ENCODE measurements around the gene MYMK. TPM values are rescaled to one million over a fixed set of nuclear protein-coding genes. Genes with fewer than 3 reads are reported as not detected.

MYMK gene
- total and polyA plus RNA-seq, 4 donors: not detected

- Histone ChIP-seq H3K36me3 (ENCODE audit: control insufficient read depth in 1 of 2, insufficient read depth in 2 of 2, low read length in 1 of 2) (no peaks in the 10 kb centered on the region), H3K4me1 (ENCODE audit: control insufficient read depth in 1 of 2, insufficient read depth in 2 of 2, low read length in 2 of 2) (no peaks in the 10 kb centered on the region)
- 75 to 82% methylated on average over 5 of the region's 5 CpGs for WGBS, 2 donors
Observed at GRCh38 chr9:133474215-133474614, 50.5 kb downstream of the MYMK start.

GRCh38 chr9:133473743-133474142 lies 51.0 kb downstream of the MYMK start:
- DNase-seq (no peak), ATAC-seq (ENCODE audit: low FRiP score) (no peak)
- no peaks in the 10 kb centered on the region for H3K27me3 ChIP-seq (ENCODE audit: control insufficient read depth in 1 of 2, insufficient read depth in 2 of 2, low read length in 1 of 2)
- peaks cover 0 to 2% of the 10 kb centered on the region in 2 donors for H3K36me3 ChIP-seq (ENCODE audit: control insufficient read depth in 1 of 2, insufficient read depth in 2 of 2, low read length in 1 of 2)
- intact Hi-C loops (cut with DNase I): no loop called here
- no peak overlapping the region for H3K27ac ChIP-seq (ENCODE audit: low read depth in 1 of 2, low read length in 2 of 2)
- no peak overlapping the region for H3K4me3 ChIP-seq (ENCODE audit: low read length in 2 of 2)
- WGBS, 2 donors: 91 to 92% methylated on average over 19 to 20 of the region's 20 CpGs
- H3K9me3 ChIP-seq (ENCODE audit: control insufficient read depth, low read length): no peaks in the 10 kb centered on the region
- no peaks in the 10 kb centered on the region for H3K4me1 ChIP-seq (ENCODE audit: control insufficient read depth in 1 of 2, insufficient read depth in 2 of 2, low read length in 2 of 2)

More at GRCh38 chr9:133474215-133474614, 50.5 kb downstream of the MYMK start:
- intact Hi-C loops (cut with DNase I): no loop called here
- H3K27ac ChIP-seq (ENCODE audit: low read depth in 1 of 2, low read length in 2 of 2): no peak overlapping the region
- no peak for ATAC-seq (ENCODE audit: low FRiP score)
- no peaks in the 10 kb centered on the region for H3K9me3 ChIP-seq (ENCODE audit: control insufficient read depth, low read length)
- no peak overlapping the region for H3K4me3 ChIP-seq (ENCODE audit: low read length in 2 of 2)
- DNase-seq: no peak
- H3K27me3 ChIP-seq (ENCODE audit: control insufficient read depth in 1 of 2, insufficient read depth in 2 of 2, low read length in 1 of 2): no peaks in the 10 kb centered on the region

- Histone ChIP-seq H3K27me3 (ENCODE audit: control insufficient read depth in 1 of 2, insufficient read depth in 2 of 2, low read length in 1 of 2) (no peaks in the 10 kb centered on the region), H3K4me3 (ENCODE audit: low read length in 2 of 2) (no peak overlapping the region), H3K9me3 (ENCODE audit: control insufficient read depth, low read length) (no peaks in the 10 kb centered on the region), H3K36me3 (ENCODE audit: control insufficient read depth in 1 of 2, insufficient read depth in 2 of 2, low read length in 1 of 2) (peaks cover 0 to 3% of the 10 kb centered on the region in 2 donors), H3K27ac (ENCODE audit: low read depth in 1 of 2, low read length in 2 of 2) (no peak overlapping the region), H3K4me1 (ENCODE audit: control insufficient read depth in 1 of 2, insufficient read depth in 2 of 2, low read length in 2 of 2) (no peaks in the 10 kb centered on the region)
- WGBS, 2 donors: 69 to 73% methylated on average over 19 of the region's 19 CpGs
- intact Hi-C loops (cut with DNase I): no loop called here
- ATAC-seq (ENCODE audit: low FRiP score) (no peak), DNase-seq (no peak)
Observed at GRCh38 chr9:133472753-133473378, 51.9 kb downstream of the MYMK start.

- intact Hi-C loops (cut with DNase I): no loop called here
- Histone ChIP-seq H3K36me3 (ENCODE audit: control insufficient read depth in 1 of 2, insufficient read depth in 2 of 2, low read length in 1 of 2) (peaks cover 0 to 3% of the 10 kb centered on the region in 2 donors), H3K27ac (ENCODE audit: low read depth in 1 of 2, low read length in 2 of 2) (no peak overlapping the region)
Observed at GRCh38 chr9:133472277-133472645, 52.5 kb downstream of the MYMK start.

GRCh38 chr9:133471551-133472276 lies 53.0 kb downstream of the MYMK start:
- Histone ChIP-seq H3K9me3 (ENCODE audit: control insufficient read depth, low read length) (no peaks in the 10 kb centered on the region), H3K4me3 (ENCODE audit: low read length in 2 of 2) (no peak overlapping the region), H3K27ac (ENCODE audit: low read depth in 1 of 2, low read length in 2 of 2) (no peak overlapping the region), H3K27me3 (ENCODE audit: control insufficient read depth in 1 of 2, insufficient read depth in 2 of 2, low read length in 1 of 2) (no peaks in the 10 kb centered on the region), H3K36me3 (ENCODE audit: control insufficient read depth in 1 of 2, insufficient read depth in 2 of 2, low read length in 1 of 2) (peaks cover 0 to 3% of the 10 kb centered on the region in 2 donors), H3K4me1 (ENCODE audit: control insufficient read depth in 1 of 2, insufficient read depth in 2 of 2, low read length in 2 of 2) (no peaks in the 10 kb centered on the region)
- WGBS, 2 donors: 83 to 85% methylated on average over 27 of the region's 27 CpGs
- no peak for DNase-seq
- no peak for ATAC-seq (ENCODE audit: low FRiP score)
- intact Hi-C loops (cut with DNase I): no loop called here

More at GRCh38 chr9:133472277-133472645, 52.5 kb downstream of the MYMK start:
- no peaks in the 10 kb centered on the region for H3K4me1 ChIP-seq (ENCODE audit: control insufficient read depth in 1 of 2, insufficient read depth in 2 of 2, low read length in 2 of 2)
- DNase-seq (no peak), ATAC-seq (ENCODE audit: low FRiP score) (no peak)
- no peaks in the 10 kb centered on the region for H3K9me3 ChIP-seq (ENCODE audit: control insufficient read depth, low read length)
- no peaks in the 10 kb centered on the region for H3K27me3 ChIP-seq (ENCODE audit: control insufficient read depth in 1 of 2, insufficient read depth in 2 of 2, low read length in 1 of 2)
- WGBS, 2 donors: 79 to 89% methylated on average over 11 of the region's 11 CpGs
- no peak overlapping the region for H3K4me3 ChIP-seq (ENCODE audit: low read length in 2 of 2)

- Histone ChIP-seq H3K4me3 (ENCODE audit: low read length in 2 of 2) (no peak overlapping the region), H3K9me3 (ENCODE audit: control insufficient read depth, low read length) (no peaks in the 10 kb centered on the region), H3K4me1 (ENCODE audit: control insufficient read depth in 1 of 2, insufficient read depth in 2 of 2, low read length in 2 of 2) (no peaks in the 10 kb centered on the region), H3K27ac (ENCODE audit: low read depth in 1 of 2, low read length in 2 of 2) (no peak overlapping the region), H3K27me3 (ENCODE audit: control insufficient read depth in 1 of 2, insufficient read depth in 2 of 2, low read length in 1 of 2) (no peaks in the 10 kb centered on the region), H3K36me3 (ENCODE audit: control insufficient read depth in 1 of 2, insufficient read depth in 2 of 2, low read length in 1 of 2) (peaks cover 0 to 3% of the 10 kb centered on the region in 2 donors)
- intact Hi-C loops (cut with DNase I): no loop called here
- DNase-seq: no peak
- WGBS, 2 donors: 74% methylated on average over 7 of the region's 7 CpGs
- no peak for ATAC-seq (ENCODE audit: low FRiP score)
Observed at GRCh38 chr9:133470988-133471387, 53.8 kb downstream of the MYMK start.

- Histone ChIP-seq H3K27me3 (ENCODE audit: control insufficient read depth in 1 of 2, insufficient read depth in 2 of 2, low read length in 1 of 2) (no peaks in the 10 kb centered on the region), H3K4me3 (ENCODE audit: low read length in 2 of 2) (no peak overlapping the region), H3K9me3 (ENCODE audit: control insufficient read depth, low read length) (no peaks in the 10 kb centered on the region), H3K27ac (ENCODE audit: low read depth in 1 of 2, low read length in 2 of 2) (no peak overlapping the region), H3K36me3 (ENCODE audit: control insufficient read depth in 1 of 2, insufficient read depth in 2 of 2, low read length in 1 of 2) (peaks cover 0 to 3% of the 10 kb centered on the region in 2 donors), H3K4me1 (ENCODE audit: control insufficient read depth in 1 of 2, insufficient read depth in 2 of 2, low read length in 2 of 2) (no peaks in the 10 kb centered on the region)
- ATAC-seq (ENCODE audit: low FRiP score): no peak
- DNase-seq: no peak
- 83 to 87% methylated on average over 16 of the region's 16 CpGs for WGBS, 2 donors
- intact Hi-C loops (cut with DNase I): no loop called here
Observed at GRCh38 chr9:133470427-133470924, 54.3 kb downstream of the MYMK start.

GRCh38 chr9:133468777-133469421 lies 55.9 kb downstream of the MYMK start:
- intact Hi-C loops (cut with DNase I): no loop called here
- Histone ChIP-seq H3K36me3 (ENCODE audit: control insufficient read depth in 1 of 2, insufficient read depth in 2 of 2, low read length in 1 of 2) (peaks cover 0 to 3% of the 10 kb centered on the region in 2 donors), H3K4me3 (ENCODE audit: low read length in 2 of 2) (no peak overlapping the region), H3K4me1 (ENCODE audit: control insufficient read depth in 1 of 2, insufficient read depth in 2 of 2, low read length in 2 of 2) (no peaks in the 10 kb centered on the region), H3K9me3 (ENCODE audit: control insufficient read depth, low read length) (no peaks in the 10 kb centered on the region), H3K27ac (ENCODE audit: low read depth in 1 of 2, low read length in 2 of 2) (no peak overlapping the region), H3K27me3 (ENCODE audit: control insufficient read depth in 1 of 2, insufficient read depth in 2 of 2, low read length in 1 of 2) (no peaks in the 10 kb centered on the region)
- no peak for ATAC-seq (ENCODE audit: low FRiP score)
- no peak for DNase-seq
- WGBS, 2 donors: 91 to 95% methylated on average over 5 to 6 of the region's 6 CpGs

All from aorta (tissue), 5 donors.